Stimulated activated CD4-positive, alpha-beta T cell treated with anti-CD3 and anti-CD28 coated beads, Interleukin-12 subunit alpha, Interleukin-12 subunit beta, amount 100 ng/mL, for 48 hours (primary cell): ENCODE results near the gene SNAPC3.
"Not testable (repeated sequence)": the region's sequence is repeated elsewhere in the genome, so short reads cannot be mapped to it uniquely, and the experiment has no call there.

Experiments used
- DNase-seq, 3 donors: peaks; one replicate each; pipeline ENCODE4 v3.0.0-alpha.2; 2020; ENCODE audit warnings: low read depth in 2 of 3, low spot score in 1 of 3

SNAPC3 gene

DNA sequence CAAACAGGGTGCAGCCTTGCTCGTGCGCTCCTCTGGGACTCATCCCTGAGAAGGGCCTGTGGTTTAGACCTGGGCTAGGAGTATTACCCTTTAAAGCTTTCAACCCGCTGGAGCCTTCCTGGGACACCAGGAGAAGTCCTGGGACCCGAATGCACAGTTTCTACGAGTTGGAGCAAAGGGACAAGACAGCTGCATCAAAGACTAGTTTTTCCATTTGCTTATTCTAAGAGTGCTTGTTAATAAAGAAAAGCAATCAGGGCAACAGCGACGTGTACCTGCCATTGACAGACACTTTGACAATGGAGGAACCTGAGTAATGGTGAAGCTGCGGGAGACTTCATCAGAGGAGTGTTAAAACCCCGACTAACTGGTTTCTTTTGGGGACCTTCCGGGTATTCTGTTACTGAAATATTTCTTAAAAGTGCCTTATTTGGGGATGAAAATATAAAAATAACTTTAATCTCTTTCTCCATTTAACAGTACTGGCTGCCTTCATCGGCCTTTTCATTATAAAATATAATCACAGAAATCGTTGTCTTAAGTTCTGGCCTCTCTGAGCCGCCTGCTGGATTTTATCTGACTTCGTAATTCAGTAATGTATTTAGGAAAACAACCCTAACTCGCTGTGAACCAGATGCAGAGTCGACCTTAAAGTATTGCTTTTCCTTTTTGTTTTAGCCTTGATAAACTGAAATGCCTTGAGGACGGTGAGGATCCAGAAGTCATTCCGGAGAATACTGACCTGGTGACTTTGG is 732 bp downstream of the SNAPC3 start:
- peak in 1 of 3 donors; percentile 5 for DNase-seq

DNA sequence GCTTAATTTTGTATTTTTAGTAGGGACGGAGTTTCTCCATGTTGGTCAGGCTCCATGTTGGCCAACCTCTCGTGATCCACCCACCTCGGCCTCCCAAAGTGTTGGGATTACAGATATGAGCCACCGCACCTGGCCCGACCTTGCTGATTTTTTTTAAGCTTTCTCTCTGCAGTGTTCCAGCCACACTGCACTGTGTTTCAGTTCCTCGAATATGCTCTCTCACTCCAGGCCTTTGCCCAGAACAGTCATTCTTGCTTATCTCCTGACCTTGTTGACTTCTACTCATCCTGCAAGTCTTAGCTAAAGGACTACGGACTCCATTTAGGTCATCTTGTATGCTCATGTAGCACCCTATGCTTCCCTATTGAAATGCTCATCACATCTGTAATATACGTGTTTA is 3.3 kb downstream of the SNAPC3 start:
- no peak for DNase-seq

DNA sequence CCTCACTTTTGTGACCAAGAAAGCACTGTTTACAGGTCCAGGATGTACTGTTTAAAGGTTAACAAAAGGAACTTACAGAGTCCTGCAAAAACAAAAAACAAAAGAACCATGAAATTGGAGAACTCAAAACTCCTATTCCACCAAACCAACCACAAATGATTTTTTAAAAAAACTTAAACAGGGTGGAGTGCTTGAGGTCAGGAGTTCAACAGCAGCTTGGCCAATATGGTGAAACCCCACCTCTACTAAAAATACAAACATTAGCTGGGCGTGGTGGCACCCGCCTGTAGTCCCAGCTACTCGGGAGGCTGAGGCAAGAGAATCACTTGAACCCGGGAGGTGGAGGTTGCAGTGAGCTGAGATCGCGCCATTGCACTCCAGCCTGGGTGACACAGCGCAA is 5.0 kb downstream of the SNAPC3 start:
- DNase-seq, result not testable (repeated sequence)

DNA sequence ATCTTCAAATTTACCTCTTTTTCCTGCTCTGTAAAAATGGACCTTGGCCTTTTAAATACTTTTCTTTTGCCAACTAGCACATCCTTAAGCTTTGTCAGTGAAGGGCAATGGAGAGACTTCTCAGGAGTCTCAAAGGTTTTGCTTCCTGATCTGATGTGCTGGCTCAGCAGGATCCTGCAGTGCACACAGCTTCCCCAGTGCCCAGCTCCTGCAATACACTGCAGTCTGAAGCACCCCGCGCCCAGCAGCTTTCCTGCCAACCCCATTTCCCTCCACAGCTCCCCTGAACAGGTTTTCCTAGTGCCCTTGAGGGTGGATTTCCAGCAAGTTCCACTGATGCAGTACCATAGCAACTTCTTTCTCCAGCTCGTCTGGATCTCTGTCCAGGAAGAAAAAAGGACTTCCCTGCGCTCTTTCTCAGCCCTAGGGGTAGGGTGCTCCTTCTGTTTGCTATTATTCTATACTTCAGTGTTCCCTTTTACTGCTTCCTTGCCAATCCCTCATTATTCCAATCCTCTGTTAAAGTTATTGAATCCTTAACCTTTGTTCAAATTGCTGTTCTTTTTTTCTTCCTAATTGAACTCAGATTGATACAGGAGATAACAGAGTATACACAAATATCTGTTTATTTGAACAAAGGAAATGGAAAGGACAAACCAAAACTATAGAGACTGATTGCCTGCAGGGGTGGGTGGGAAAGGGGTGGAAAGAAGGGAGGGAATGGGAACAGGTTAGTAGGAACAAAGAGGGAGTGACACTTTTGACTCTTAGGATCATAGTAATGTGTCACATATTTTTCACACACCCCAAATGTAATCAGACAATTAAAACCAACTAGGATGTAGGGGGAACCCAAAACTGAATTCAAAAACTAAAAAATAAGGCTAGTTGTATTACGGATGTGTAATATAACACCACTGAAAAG is 8.5 kb downstream of the SNAPC3 start:
- DNase-seq, result no peak

DNA sequence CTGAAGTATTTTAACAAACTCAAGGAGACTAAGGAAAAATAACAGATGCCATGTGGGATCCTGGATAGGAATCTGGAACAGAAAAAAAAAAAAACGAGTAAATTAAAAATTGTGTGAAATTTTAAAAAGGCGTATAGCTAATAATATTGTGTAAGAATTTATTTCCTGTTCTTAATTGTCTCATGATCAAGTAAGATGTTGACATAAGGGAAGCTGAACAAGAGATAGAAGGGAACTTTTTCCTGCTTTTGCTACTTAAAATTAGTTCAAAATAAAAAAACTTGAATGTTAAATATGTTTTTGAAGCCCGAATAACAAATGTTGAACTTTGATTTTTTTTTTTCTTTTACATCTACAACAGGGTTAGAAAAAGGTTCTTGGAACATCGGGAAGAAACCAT is 10.5 kb downstream of the SNAPC3 start:
- no peak for DNase-seq

DNA sequence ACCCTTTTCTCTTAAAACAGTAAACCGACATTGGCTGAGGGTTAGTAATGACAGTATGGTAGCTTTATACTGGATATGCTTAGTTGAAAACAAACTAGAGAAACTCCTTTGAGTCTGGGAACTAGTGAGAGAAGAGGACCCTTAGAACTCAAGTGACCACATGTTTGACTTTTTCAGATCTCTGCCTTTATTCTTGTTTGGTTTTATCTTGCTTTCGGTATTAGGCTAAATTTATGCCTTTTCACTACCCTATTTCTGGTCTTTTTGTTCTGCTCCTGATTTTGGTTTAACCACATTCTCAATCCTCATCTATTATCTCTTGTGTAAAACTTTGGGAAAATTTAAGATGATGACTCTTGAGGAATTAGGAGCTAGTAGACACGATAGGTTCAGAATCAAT is 11.0 kb downstream of the SNAPC3 start:
- DNase-seq, result no peak

DNA sequence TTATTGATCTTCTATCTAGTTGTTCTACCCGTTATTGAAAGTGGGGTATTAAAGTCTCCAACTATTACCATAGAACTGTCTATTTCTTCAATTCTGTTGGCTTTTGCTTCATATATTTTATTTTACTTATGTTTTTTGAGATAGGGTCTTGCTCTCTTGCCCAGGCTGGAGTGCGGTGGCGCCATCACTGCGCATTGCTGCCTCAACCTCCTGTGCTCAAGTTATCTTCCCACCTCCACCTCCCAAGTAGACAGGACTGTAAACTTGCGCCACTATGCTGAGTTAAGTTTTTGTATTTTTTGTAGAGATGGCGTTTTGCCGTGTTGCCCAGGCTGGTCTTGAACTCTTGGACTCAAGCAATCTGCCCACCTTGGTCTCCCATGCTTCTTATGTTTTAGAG is 16.2 kb downstream of the SNAPC3 start:
- no peak for DNase-seq

DNA sequence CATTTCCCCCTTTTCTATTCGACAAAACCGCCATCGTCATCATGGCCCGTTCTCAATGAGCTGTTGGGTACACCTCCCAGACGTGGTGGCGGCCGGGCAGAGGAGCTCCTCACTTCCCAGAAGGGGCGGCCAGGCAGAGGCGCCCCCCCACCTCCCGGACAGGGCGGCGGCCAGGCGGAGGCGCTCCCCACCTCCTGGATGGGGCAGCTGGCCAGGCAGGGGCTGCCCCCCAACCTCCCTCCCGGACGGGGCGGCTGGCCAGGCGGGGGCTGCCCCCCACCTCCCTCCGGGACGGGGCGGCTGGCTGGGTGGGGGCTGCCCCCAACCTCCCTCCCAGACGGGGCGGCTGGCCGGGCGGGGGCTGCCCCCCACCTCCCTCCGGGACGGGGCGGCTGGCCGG is 19.2 kb downstream of the SNAPC3 start:
- not testable (repeated sequence) for DNase-seq

DNA sequence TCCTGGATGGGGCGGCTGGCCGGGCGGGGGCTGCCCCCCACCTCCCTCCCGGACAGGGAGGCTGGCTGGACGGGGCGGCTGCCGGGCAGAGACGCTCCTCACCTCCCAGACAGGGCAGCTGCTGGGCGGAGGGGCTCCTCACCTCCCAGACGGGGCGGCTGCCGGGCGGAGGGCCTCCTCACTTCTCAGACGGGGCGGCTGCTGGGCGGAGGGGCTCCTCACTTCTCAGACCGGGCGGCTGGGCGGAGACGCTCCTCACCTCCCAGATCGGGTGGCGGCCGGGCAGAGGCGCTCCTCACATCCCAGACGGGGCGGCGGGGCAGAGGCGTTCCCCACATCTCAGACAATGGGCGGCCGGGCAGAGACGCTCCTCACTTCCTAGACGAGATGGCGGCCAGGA is 19.6 kb downstream of the SNAPC3 start:
- not testable (repeated sequence) for DNase-seq

DNA sequence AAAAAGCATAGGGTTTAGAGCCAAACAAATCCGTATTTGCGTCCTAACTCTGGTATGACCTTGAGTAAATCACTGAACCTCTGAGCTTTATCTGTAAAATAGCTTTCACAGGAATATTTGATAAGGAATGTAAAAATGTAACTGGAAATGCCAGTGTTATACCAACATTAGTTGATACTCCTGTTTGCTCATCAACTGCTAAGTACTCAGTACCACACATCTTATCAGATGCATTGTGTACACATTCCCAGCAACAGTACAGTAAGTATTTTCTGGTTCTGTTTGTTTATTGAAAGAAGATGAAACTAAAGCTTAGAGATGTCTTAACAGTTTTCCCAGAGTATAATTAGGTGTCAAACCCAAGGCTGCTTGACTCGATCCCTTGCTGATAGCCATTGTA is 21.5 kb downstream of the SNAPC3 start:
- no peak for DNase-seq

DNA sequence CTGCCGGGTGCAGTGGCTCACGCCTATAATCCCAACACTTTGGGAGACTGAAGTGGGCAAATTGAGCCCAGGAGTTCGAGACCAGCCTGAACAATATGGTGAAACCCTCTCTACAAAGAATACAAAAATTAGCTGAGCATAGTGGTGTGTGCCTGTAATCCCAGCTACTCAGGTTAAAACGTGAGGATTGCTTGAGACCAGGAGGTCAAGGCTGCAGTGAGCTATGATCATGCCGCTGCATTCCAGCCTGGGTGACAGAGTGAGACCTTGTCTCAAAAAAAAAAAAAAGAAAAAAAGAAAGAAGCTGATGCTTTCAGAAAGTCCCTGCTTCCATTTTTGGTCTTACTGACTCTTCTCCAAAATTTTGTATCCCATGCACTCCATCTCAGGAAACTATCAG is 31.3 kb downstream of the SNAPC3 start:
- DNase-seq, result no peak

DNA sequence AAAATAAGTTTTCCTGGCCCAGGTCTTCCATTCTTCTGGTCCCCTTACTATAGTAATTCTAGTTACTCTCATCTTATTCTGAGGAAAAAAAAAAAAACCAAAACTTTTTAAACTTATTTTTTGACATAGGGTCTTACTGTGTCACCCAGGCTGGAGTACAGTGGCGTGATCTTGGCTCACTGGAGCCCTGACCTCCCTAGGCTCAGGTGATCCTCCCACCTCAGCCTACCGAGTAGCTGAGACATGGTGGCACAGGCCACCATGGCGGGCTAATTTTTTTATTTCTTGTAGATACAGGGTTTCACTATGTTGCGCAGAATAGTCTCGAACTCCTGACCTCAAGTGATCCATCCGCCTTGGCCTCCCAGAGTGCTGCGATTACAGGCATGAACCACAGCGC is 38.4 kb downstream of the SNAPC3 start:
- no peak for DNase-seq

DNA sequence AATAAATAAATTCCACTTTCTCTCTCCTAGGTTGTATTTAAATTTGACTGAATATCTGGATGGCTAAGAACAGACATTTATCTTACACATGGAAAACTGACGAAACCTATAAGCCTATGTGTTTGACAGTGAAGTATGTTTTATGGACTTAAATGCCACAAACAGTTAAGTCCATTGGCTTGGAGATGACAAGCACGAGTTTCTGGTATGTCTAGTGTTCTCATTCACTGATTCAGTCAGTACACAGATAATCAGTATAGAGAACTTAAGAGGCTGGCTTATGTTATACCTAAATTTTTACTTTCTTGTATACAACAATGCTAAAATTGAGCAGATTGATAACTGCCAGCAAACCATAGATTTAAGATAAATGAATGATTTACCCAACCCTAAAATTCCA is 38.9 kb downstream of the SNAPC3 start:
- DNase-seq, result no peak

DNA sequence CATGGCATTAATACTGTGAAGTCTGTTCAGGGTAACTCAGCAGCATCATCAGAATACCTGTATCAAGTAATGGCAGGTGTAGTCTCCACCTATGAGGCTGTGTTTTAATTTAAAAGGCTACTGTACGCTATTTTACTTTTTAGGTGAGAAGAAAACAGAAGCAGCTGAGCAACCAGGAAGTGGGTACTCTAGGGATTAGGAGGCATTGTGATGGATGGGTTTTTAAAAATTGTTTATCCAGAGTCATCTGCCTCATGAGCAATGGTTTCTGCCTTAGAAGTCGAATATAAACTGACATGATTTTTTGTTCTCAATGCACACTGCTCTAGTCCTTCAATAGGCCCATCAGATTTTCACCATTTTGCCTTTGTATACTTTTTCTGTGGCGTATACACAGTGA is 45.5 kb downstream of the SNAPC3 start:
- DNase-seq, result no peak

DNA sequence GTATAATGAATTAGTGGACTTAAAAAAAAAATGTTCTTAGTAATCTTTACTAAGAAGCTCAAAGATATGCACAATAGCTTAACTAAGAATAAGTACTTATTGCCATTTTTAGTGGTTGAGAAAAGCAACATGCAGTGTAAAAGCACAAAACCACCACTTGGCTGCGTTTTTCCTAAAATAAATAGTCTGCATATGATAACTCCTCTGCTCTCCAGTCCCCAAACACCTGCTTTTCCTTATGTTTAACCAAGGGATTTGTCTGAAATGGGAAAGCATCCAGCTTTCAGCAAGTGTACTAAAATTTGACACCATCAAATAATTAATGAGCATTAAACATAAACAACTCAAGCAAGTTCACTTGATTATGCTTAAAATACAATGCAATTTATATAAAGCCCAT is 46.7 kb downstream of the SNAPC3 start:
- no peak for DNase-seq

DNA sequence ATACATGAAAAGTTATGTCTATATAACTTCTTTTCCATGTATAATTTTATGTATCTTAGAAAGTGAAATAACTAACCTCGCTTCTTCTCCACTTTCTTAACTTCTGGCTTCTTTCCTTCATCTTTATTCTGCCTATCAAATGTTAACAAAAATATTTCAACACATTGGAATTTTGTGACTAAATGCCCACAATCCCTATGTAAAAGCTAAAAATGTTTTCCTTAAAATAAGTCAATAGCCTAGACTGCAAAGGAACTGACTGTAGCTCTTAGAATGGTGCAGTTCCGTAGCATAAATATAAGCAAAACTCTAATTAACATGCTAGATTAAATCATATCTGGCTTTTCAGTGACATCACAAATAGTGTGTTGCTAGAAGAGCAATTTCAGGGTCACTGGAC is 47.2 kb downstream of the SNAPC3 start:
- no peak for DNase-seq

DNA sequence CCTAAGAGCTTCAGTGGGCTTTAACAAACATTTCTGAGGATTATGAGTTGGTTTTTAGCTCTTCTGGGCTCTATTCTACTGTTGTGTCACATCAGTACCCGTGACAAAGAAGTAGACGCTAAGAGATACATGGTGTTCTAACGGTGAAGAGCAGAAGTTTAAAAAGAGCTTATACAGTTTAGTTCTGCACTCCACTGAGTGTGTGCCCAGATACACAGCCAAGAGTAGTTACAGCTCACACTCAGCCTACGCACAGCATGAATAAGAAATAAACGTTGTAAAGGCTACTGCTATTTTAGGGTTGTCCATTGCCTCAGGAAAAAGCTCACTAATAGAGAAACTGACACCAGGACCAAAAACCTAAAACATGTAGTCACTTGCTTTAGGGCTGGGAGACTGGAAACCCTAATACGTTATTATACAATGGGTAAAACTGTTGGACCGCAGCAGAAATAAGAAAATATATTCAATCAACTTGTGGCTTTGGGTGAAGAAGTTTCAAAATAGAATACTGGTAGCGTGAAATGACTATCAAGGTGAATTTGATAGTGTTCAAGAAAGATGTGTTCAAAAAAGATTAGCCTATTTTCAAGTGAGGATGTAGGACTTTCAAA is 53.4 kb downstream of the SNAPC3 start:
- DNase-seq, result no peak

DNA sequence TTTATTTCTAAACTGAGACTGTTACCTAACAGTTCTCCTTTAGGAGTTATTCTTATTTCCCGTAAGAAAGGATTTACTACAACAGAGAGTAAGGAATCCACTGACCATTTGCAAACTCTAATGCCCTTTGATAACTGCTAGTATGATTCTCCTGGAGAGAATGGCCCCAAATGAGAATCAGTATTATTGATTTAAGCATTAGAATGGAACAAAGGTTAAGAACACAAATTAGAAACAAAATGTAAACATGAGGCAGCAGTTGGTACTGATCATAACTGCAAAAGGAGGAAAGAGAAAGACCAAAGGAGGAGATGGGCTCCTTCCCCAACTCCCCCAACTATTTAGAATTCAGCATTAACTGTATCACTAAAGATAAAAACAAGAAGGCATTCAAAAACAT is 57.4 kb downstream of the SNAPC3 start:
- DNase-seq, result no peak

DNA sequence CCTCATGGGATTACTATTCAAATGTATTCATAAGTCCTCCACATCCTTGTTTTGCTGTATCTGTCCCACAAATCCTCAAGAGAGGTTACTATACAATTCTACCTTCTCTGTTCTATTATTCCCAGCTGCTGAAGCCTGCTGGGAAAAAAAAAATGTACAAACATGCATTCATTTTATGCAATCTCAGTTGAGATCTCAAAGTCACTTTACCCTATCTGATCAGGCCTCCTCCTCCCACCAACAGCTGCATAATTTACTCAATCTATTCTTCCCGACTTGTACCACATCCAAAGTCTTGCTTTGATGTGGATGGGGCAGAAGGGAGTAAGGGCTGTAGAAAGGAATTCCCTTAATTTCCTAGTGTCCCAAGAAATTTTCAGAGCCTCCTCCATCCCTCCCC is 59.5 kb downstream of the SNAPC3 start:
- DNase-seq, result no peak

DNA sequence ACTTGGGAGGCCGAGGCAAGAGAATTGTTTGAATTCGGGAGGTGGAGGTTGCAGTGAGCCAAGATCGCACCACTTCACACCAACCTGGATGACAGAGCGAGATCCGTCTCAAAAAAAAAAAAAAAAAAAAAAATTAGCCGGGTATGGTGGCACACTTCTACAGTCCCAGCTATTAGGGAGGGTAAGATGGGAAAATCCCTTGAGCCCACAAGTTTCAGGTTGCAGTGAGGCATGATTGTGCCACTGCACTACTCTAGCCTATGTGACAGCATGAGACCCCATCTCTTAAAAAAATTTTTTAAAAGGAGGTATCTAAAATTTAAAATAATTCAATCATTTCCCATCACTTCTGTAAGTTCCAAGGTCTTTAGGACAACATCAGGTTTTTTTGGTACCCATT is 62.1 kb downstream of the SNAPC3 start:
- no peak for DNase-seq

DNA sequence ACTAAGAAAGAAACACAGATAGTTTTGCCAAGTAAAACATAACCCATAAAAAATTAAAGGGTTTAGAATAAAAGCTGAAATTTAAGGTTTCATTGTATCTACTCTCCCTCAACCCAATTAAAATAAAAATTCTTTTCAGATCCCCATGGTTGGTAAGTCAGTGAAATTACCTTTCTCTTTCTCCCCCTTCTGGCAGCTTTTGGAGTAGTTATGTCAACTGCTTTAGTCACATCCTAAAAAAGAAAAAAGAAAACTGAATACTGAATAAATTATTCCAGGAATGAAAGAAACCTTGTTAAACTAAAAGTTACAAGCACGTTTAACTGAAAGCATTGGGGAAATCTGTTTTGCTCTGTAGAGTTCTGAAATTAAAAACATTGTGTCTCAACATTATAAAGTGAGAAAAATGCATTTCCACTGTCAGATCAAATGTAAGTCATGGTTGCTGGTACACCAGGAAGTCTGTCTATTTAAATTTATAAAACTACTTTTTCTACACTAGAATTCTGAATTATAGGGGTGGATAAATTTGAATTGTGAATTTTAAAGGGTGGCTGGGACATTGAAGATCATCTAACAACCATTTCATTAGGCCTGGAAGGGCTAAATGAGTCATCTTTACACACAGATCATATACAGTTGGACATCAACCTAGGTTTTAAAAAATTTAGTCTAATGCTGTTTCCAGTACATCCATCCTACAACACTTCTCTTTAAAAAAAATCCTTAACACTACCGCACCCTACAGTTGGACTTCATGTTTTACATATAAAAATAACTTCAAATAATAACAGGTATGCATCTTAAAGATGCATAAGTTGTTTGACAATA is 63.4 kb downstream of the SNAPC3 start:
- no peak for DNase-seq
